HepG2 (cell line): ENCODE measurements around the gene PAX4. TPM values are rescaled to one million over a fixed set of nuclear protein-coding genes. Genes with fewer than 3 reads are reported as not detected.

Source experiments
- ATAC-seq: fragments of 200-7000 bp; cut with Tn5 transposase; 3 replicates; pipeline ENCODE4 v1.9.1; 2020; ENCODE audit warnings: mild to moderate bottlenecking, moderate library complexity
- BruUV-seq: library from RNA; stranded (reverse); fragments of 400-500 nt; replicated peaks from 2 replicates; lab custom pipeline; 2021; lab: Mats Ljungman, UMichigan
- CTCF ChIA-PET: fragments of 300-600 bp; formaldehyde crosslinking; extraction: SDS; loops from one replicate; lab custom pipeline; 2021; ENCODE audit warnings: low total read pairs, inconsistent platforms, low intra/inter-chr PET ratio; lab: Yijun Ruan, JAX
- POLR2A ChIA-PET: fragments of 350-600 bp; sonication (Branson Sonifier 250); formaldehyde crosslinking; loops from one replicate; lab custom pipeline; 2020; ENCODE audit warnings: antibody characterized with exemption, inconsistent platforms; lab: Yijun Ruan, JAX
- DNase-seq: peaks from one replicate; pipeline ENCODE4 v3.0.0-alpha.2; 2015; ENCODE audit warnings: low spot score
- FAIRE-seq: peaks from 3 replicates; lab custom pipeline; 2011; peaks lifted over from hg19 to GRCh38; lab: Jason Lieb, UNC
- H2AFZ ChIP-seq: one replicate; pipeline ENCODE4 v1.6.1; 2011; ENCODE audit warnings: low read length, inconsistent platforms
- H3K27ac ChIP-seq: fragments of 300-600 bp; 3 replicates; pipeline ENCODE4 v1.8.0; 2011; ENCODE audit warnings: mixed run types, mild to moderate bottlenecking, mixed read lengths, low read length, inconsistent platforms; ENCODE audit not compliant: insufficient read depth; ENCODE audit errors: extremely low read length
- H3K27me3 ChIP-seq, 2 experiments: fragments of 200-600 bp in 1 of 2; 2 replicates in 1 of 2; 3 replicates in 1 of 2; pipeline versions ENCODE4 v1.6.0 to v1.8.0; 2011; ENCODE audit warnings: low read length in 2 of 2, mild to moderate bottlenecking in 2 of 2, moderate library complexity in 2 of 2, inconsistent platforms in 1 of 2; ENCODE audit not compliant: insufficient read depth in 2 of 2, control insufficient read depth in 1 of 2
- H3K36me3 ChIP-seq, 2 experiments: fragments of 200-600 bp in 1 of 2; replicated peaks in 1 of 2; 2 replicates in 1 of 2; 3 replicates in 1 of 2; pipeline versions ENCODE4 v1.5.1 to v1.8.0; 2011; ENCODE audit warnings: low read length in 2 of 2, inconsistent platforms in 1 of 2; ENCODE audit not compliant: insufficient read depth in 2 of 2, control insufficient read depth in 1 of 2
- H3K4me1 ChIP-seq: 2 replicates; pipeline ENCODE4 v1.5.1; 2012; ENCODE audit warnings: low read length, inconsistent platforms; ENCODE audit not compliant: insufficient read depth
- H3K4me2 ChIP-seq: 2 replicates; pipeline ENCODE4 v1.6.0; 2011; ENCODE audit warnings: low read depth, low read length, inconsistent platforms
- H3K4me3 ChIP-seq, 3 experiments: fragments of 200-600 bp in 1 of 3; sonication (generic), shearing (Covaris generic) in 1 of 3; replicated peaks in 1 of 3; 2 replicates each; pipeline ENCODE4 v1.5.1; 2011 to 2016; ENCODE audit warnings: low read length in 3 of 3, inconsistent platforms in 2 of 3, low read depth in 2 of 3, mild to moderate bottlenecking in 2 of 3, control low read depth in 1 of 3, mixed read lengths in 1 of 3; ENCODE audit not compliant: insufficient read depth in 1 of 3
- H3K79me2 ChIP-seq: one replicate; pipeline ENCODE4 v1.6.1; 2011; ENCODE audit warnings: low read length, inconsistent platforms; ENCODE audit not compliant: insufficient read depth
- H3K9ac ChIP-seq: 2 replicates; pipeline ENCODE4 v1.6.0; 2011; ENCODE audit warnings: mild to moderate bottlenecking, low read depth, low read length, inconsistent platforms; ENCODE audit not compliant: insufficient read depth
- H3K9me3 ChIP-seq: 2 replicates; pipeline ENCODE4 v1.5.1; 2012; ENCODE audit warnings: mild to moderate bottlenecking, low read length
- H4K20me1 ChIP-seq: 2 replicates; pipeline ENCODE4 v1.6.0; 2011; ENCODE audit warnings: inconsistent platforms, mild to moderate bottlenecking, low read length, moderate library complexity; ENCODE audit not compliant: insufficient read depth
- HNRNPK ChIP-seq: fragments of 200-400 bp; formaldehyde crosslinking; IDR thresholded peaks from 2 replicates; pipeline ENCODE4 v1.6.1; 2018; ENCODE audit warnings: low read length, low read depth, moderate library complexity, mild to moderate bottlenecking; ENCODE audit not compliant: poor library complexity, severe bottlenecking
- LRRFIP1 ChIP-seq: sonication (generic); formaldehyde crosslinking; conservative IDR thresholded peaks from 2 replicates; pipeline ENCODE4 v1.4.0; 2020; ENCODE audit warnings: missing genetic modification reagents
- THRA ChIP-seq: sonication (generic); formaldehyde crosslinking; IDR thresholded peaks from 2 replicates; pipeline ENCODE4 v1.4.0; 2020; ENCODE audit warnings: missing genetic modification reagents, borderline replicate concordance
- ZNF567 ChIP-seq: sonication (generic); formaldehyde crosslinking; IDR thresholded peaks from 2 replicates; pipeline ENCODE4 v1.8.1; 2023; ENCODE audit warnings: mild to moderate bottlenecking, missing genetic modification reagents, borderline replicate concordance
- ZNF691 ChIP-seq: sonication (generic); formaldehyde crosslinking; IDR thresholded peaks from 2 replicates; pipeline ENCODE4 v1.4.0; 2020; ENCODE audit warnings: missing genetic modification reagents, low read depth, mild to moderate bottlenecking, borderline replicate concordance
- ZNF737 ChIP-seq: sonication (generic); formaldehyde crosslinking; IDR thresholded peaks from 2 replicates; pipeline ENCODE4 v1.5.0; 2020; ENCODE audit warnings: missing genetic modification reagents, mild to moderate bottlenecking, borderline replicate concordance
- ZNF773 ChIP-seq: sonication (generic); formaldehyde crosslinking; IDR thresholded peaks from 2 replicates; pipeline ENCODE4 v1.4.0; 2020; ENCODE audit warnings: missing genetic modification reagents, borderline replicate concordance
- ZSCAN31 ChIP-seq: sonication (generic); formaldehyde crosslinking; IDR thresholded peaks from 2 replicates; pipeline ENCODE4 v1.5.0; 2020; ENCODE audit warnings: low read depth, mild to moderate bottlenecking, missing genetic modification reagents
- ZSCAN5A ChIP-seq: sonication (generic); formaldehyde crosslinking; IDR thresholded peaks from 2 replicates; pipeline ENCODE4 v1.8.0; 2022; ENCODE audit warnings: mild to moderate bottlenecking, missing genetic modification reagents, borderline replicate concordance
- WGBS: methylation state at CpG from one replicate; pipeline ENCODE4 v1.1.6; 2017; ENCODE audit warnings: low lambda C conversion rate; 5-methylcytosine and 5-hydroxymethylcytosine counted together
- in situ Hi-C: cut with HindIII; loops from 2 replicates; pipeline ENCODE4 v1.10.0; 2017; ENCODE audit warnings: low pct_unique_long_range_greater_than_20kb; ENCODE audit not compliant: extremely low pct_ligation_motif_present
- intact Hi-C: fragments of 100-400 bp; cut with micrococcal nuclease; formaldehyde crosslinking; loops from one replicate; pipeline ENCODE4 v1.10.0; 2022; ENCODE audit not compliant: unreplicated experiment
- polyA plus RNA-seq, 8 experiments: library from polyadenylated mRNA; depleted of rRNA in 3 of 8; stranded (reverse) in 7 of 8; unstranded in 1 of 8; fragments of >200 nt; fragmentation: Illumina TruSeq in 4 of 8; extraction: Trizol in 4 of 8; gene quantifications; 2 replicates each; pipeline versions ENCODE4 v1.2.1 to v1.2.3, GENCODE V29; 2011 to 2016; ENCODE audit warnings: low read depth in 4 of 8, missing spikeins in 1 of 8, mixed read lengths in 1 of 8; ENCODE audit not compliant: insufficient read depth in 1 of 8
- total RNA-seq, 5 experiments: library from RNA; depleted of rRNA; stranded (reverse); fragments of >200 nt; fragmentation: Illumina TruSeq; extraction: Trizol; gene quantifications; 2 replicates each; pipeline ENCODE4 v1.2.3, GENCODE V29; 2016; ENCODE audit warnings: low read depth in 1 of 5

PAX4 gene
- total and polyA plus RNA-seq, 2 of the 13 experiments (the other 11 are each of a cell fraction or from before 2014, with no cell fraction given): not detected

- ATAC-seq: peak; percentile 27; the same call in 2 of the 3 replicates
- intact Hi-C loops: loop anchor here (10.0 kb wide), 2 partner anchors 68 to 258 kb away; partner anchors contain the start of genes ARF5, GCC1 and ZNF800
- BruUV-seq: TSS peak; percentile 50
- H3K4me2 ChIP-seq: peak overlapping the region; percentile 83
- H2AFZ ChIP-seq: no peak overlapping the region
- no peaks in the 10 kb centered on the region; a peak in 1 of 5 replicates for H3K27me3 ChIP-seq
- H3K4me1 ChIP-seq: peaks cover 66% of the 10 kb centered on the region
- DNase-seq: no peak
- peaks cover 1 to 15% of the 10 kb centered on the region in 2 experiments; a peak in 2 of 5 replicates for H3K36me3 ChIP-seq
- CTCF ChIA-PET: no interaction called here
- POLR2A ChIA-PET: no interaction called here
- peak overlapping the region; percentile 86 to 98 (median 98) for H3K4me3 ChIP-seq
- FAIRE-seq: no peak
- H3K79me2 ChIP-seq: peaks cover 56% of the 10 kb centered on the region
- under 1% methylated on average over 36 of the region's 38 CpGs for WGBS
- H4K20me1 ChIP-seq: peaks cover 41% of the 10 kb centered on the region
- in situ Hi-C loops: loop anchor here (5.0 kb wide), 1 partner anchor 60 kb away; the partner anchor contains the start of gene FSCN3
- peak overlapping the region; percentile 81 for H3K27ac ChIP-seq
- H3K9me3 ChIP-seq: no peaks in the 10 kb centered on the region
- peak overlapping the region; percentile 97 for H3K9ac ChIP-seq
- TF ChIP-seq ZNF773 (CRISPR knock-in tag): no peak
- no peak for TF ChIP-seq LRRFIP1
- TF ChIP-seq ZNF691 (CRISPR knock-in tag): no peak
- 0 out of 2 replicates have a peak, but pooled peaks have one; percentile 7 for TF ChIP-seq ZSCAN31 (CRISPR knock-in tag)
- TF ChIP-seq ZNF737: no peak
- no peak for TF ChIP-seq HNRNPK
- 0 out of 2 replicates have a peak, but pooled peaks have one; percentile 36 for TF ChIP-seq ZSCAN5A (CRISPR knock-in tag)
- TF ChIP-seq ZNF567 (CRISPR knock-in tag): no peak
- TF ChIP-seq THRA: no peak
Measured at GRCh38 chr7:127652333-127653248, 34.6 kb upstream of the PAX4 start.
